GM18526 (cell line): ENCODE data around the gene GFER.

Experiments
- POLR2A ChIP-seq: IDR thresholded peaks from 3 replicates; pipeline ENCODE4 v1.6.1; 2011; ENCODE audit not compliant: insufficient read length; ENCODE audit errors: extremely low read depth

The GFER gene

GRCh38 chr16:1968146-1968953 lies 15.6 kb upstream of the GFER start:
- no peak for TF ChIP-seq POLR2A

GRCh38 chr16:1971796-1972489 lies 12.1 kb upstream of the GFER start, which contains the start of gene TBL3:
TBL3 (plus strand) TSS chr16:1972053; CDS start chr16:1972165, 112 bp downstream.
- TF ChIP-seq POLR2A = peak; percentile 95

GRCh38 chr16:1972490-1972877 lies 11.5 kb upstream of the GFER start:
- TF ChIP-seq POLR2A = no peak

GRCh38 chr16:1973461-1974156 lies 10.4 kb upstream of the GFER start:
- no peak for TF ChIP-seq POLR2A

GRCh38 chr16:1974157-1975070 lies 9.6 kb upstream of the GFER start:
- TF ChIP-seq POLR2A = no peak

- no peak for TF ChIP-seq POLR2A
These were observed 8.4 kb upstream of the GFER start for GRCh38 chr16:1975432-1976215.

- no peak for TF ChIP-seq POLR2A
These were observed 7.8 kb upstream of the GFER start for GRCh38 chr16:1976216-1976520.

GRCh38 chr16:1976951-1977874 lies 6.8 kb upstream of the GFER start:
- TF ChIP-seq POLR2A = no peak

GRCh38 chr16:1977875-1978268 lies 6.1 kb upstream of the GFER start:
- TF ChIP-seq POLR2A = no peak

- TF ChIP-seq POLR2A = no peak
These were observed 5.4 kb upstream of the GFER start for GRCh38 chr16:1978476-1979120.

GRCh38 chr16:1979271-1980029 lies 4.5 kb upstream of the GFER start:
- TF ChIP-seq POLR2A = no peak
